ENCODE results near the gene WSCD2.

Gene WSCD2

GRCh38 chr12:108266131-108266530 lies 137.0 kb downstream of the WSCD2 start:
- no peak for DNase-seq (ENCODE audit: low read depth in 2 of 2)
- TF ChIP-seq CTCF (IDR thresholded peaks at IDR 0.05; ENCODE audit: low read depth, low read length) = no peak
- H3K4me3 ChIP-seq (replicated peaks in 1 of 2; ENCODE audit: low read depth in 2 of 2, low read length in 2 of 2) = no peak overlapping the region

- no peak for DNase-seq (ENCODE audit: low read depth in 2 of 2)
- no peak for TF ChIP-seq CTCF (IDR thresholded peaks at IDR 0.05; ENCODE audit: low read depth, low read length)
- no peak overlapping the region for H3K4me3 ChIP-seq (replicated peaks in 1 of 2; ENCODE audit: low read depth in 2 of 2, low read length in 2 of 2)
Measured at GRCh38 chr12:108267450-108267849, 138.4 kb downstream of the WSCD2 start.

DNA sequence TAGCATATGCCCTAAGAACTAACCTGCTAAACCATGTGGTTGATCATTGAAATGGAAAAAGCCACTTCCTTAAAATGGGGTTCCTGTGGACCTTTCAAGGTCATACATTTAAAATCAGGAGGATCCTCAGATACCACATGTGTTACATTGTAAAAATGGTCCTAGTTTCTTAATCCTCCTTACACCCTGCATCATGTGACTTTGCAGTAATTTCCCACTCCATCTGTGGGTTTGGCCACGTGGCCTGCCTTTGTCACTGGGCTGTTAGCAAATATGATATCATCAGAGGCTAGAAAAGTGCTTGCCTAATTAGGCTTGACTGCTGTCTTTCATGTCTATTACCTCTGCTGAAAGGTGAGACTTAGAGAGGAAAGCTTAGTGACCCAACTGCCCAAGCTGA lies 139.3 kb downstream of the WSCD2 start:
- no peak for DNase-seq (ENCODE audit: low read depth in 2 of 2)
- TF ChIP-seq CTCF (IDR thresholded peaks at IDR 0.05; ENCODE audit: low read depth, low read length) = no peak
- H3K4me3 ChIP-seq (replicated peaks in 1 of 2; ENCODE audit: low read depth in 2 of 2, low read length in 2 of 2) = no peak overlapping the region

GRCh38 chr12:108269224-108269623 lies 140.1 kb downstream of the WSCD2 start:
- H3K4me3 ChIP-seq (replicated peaks in 1 of 2; ENCODE audit: low read depth in 2 of 2, low read length in 2 of 2) = no peak overlapping the region
- no peak for TF ChIP-seq CTCF (IDR thresholded peaks at IDR 0.05; ENCODE audit: low read depth, low read length)
- DNase-seq (ENCODE audit: low read depth in 2 of 2) = no peak

DNA sequence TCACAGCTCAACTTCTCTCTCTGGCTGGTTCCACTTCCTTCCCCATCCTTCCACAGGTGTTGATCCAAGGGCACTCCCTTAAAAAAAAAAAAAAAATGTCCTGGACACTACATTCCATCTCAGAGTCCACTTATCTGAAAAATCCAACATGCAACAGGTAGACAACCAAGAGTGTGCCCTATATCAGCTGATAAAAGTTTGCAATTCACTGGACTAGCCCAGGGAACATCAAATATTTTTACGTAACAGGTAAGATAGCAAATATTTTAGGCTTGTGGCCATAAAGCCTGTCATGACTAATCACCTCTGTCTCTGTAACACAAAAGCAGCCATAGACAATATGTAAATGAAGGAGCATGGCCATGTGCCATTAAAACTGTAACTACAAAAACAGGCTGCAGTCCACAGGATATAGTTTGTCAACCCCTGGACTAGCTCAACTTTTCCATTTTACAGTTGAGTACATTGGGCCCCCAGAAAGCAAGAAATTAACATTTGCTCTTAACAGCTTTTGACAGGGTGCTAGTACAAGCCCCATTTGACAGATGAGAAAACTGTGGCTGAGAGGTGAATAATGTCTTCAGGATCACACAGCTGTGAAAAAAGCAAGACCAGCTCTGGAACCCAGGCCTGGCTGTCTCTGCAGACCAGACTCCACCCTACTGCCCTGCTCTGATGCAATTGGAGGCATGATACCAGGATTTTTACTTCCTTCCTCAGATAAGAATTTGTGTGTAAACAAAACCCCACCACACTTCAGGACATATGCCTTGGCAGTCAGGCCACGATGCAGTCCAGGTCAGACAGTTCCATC lies 141.2 kb downstream of the WSCD2 start:
- H3K4me3 ChIP-seq (replicated peaks in 1 of 2; ENCODE audit: low read depth in 2 of 2, low read length in 2 of 2) = no peak overlapping the region
- TF ChIP-seq CTCF (IDR thresholded peaks at IDR 0.05; ENCODE audit: low read depth, low read length) = no peak

GRCh38 chr12:108270849-108271143 lies 141.7 kb downstream of the WSCD2 start:
- no peak overlapping the region for H3K4me3 ChIP-seq (replicated peaks in 1 of 2; ENCODE audit: low read depth in 2 of 2, low read length in 2 of 2)
- TF ChIP-seq CTCF (IDR thresholded peaks at IDR 0.05; ENCODE audit: low read depth, low read length) = no peak
- no peak for DNase-seq (ENCODE audit: low read depth in 2 of 2)

More for the DNA sequence above, 141.2 kb downstream of the WSCD2 start:
- DNase-seq (ENCODE audit: low read depth in 2 of 2) = no peak
